ENCODE data around the gene ACTBL2.

The ACTBL2 gene

DNA sequence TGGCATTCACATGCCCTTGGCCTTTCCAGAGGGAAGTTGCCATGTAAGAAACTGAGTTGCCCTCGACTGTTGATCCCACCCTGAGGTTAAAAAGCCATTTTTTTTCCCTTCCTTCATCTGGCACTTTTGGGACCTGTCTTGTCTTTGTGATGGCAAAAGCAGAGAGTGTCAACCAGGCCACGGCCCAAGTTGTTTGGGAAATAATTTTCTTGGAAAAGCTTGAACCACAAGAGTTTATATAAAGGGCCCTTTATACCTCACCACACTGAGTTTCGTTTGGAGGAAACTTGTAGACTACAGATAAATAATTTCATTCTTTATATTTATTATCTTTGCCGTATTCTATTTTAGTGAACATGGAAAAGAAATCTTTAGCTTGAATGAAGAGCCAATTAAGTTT, 34.3 kb downstream of the ACTBL2 start:
- H3K36me3 ChIP-seq (ENCODE audit: control insufficient read depth in 2 of 2, insufficient read depth in 1 of 2, low read length in 2 of 2) = no peaks in the 10 kb centered on the region
- H3K4me3 ChIP-seq (ENCODE audit: low read depth, low read length) = no peak overlapping the region
- POLR2A ChIA-PET = no interaction called here
- no peaks in the 10 kb centered on the region for H3K9me3 ChIP-seq (ENCODE audit: control insufficient read depth, insufficient read depth, low read depth, low read length)
- TF ChIP-seq KLF8 (tag by site-specific recombination; IDR thresholded peaks at IDR 0.05) = no peak
- peaks cover 8% of the 10 kb centered on the region; the same call in 1 of the 2 replicates for H3K4me1 ChIP-seq (ENCODE audit: control insufficient read depth, insufficient read depth, low read length)
- CTCF ChIA-PET = interaction anchor here (0.7 to 1.1 kb wide), 3 partner anchors 20 to 140 kb away, joined by 3 to 4 read pairs (median 3); no protein-coding TSS in a partner anchor
- no peak overlapping the region for H3K27ac ChIP-seq (ENCODE audit: extremely low read depth, low read depth, low read length)

DNA sequence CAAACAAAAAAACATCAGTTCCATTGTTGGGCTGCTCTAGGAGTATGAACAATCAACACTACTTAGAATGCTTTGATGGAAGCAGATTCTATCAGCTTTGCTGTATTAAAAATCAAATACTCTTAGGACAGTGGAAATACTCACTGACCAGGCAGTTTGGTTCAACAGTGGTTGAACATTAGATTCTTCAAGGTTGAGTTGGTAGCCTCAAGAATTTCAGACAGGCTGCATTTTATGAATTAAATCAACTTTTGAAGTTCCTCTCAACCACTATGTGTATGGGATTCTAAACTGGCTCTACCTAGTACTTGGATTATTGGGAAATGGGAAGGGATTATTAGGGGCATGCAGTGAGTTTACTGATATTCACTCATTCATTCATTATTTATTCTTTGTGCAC, 35.0 kb downstream of the ACTBL2 start:
- Histone ChIP-seq H3K4me1 (ENCODE audit: control insufficient read depth, insufficient read depth, low read length) (peaks cover 10% of the 10 kb centered on the region; the same call in 1 of the 2 replicates), H3K36me3 (ENCODE audit: control insufficient read depth in 2 of 2, insufficient read depth in 1 of 2, low read length in 2 of 2) (no peaks in the 10 kb centered on the region), H3K9me3 (ENCODE audit: control insufficient read depth, insufficient read depth, low read depth, low read length) (no peaks in the 10 kb centered on the region), H3K4me3 (ENCODE audit: low read depth, low read length) (no peak overlapping the region), H3K27ac (ENCODE audit: extremely low read depth, low read depth, low read length) (no peak overlapping the region)
- ChIA-PET POLR2A (no interaction called here), CTCF (no interaction called here)
- TF ChIP-seq REPIN1 (tag by site-specific recombination; IDR thresholded peaks at IDR 0.05; ENCODE audit: low read depth) = no peak
- TF ChIP-seq, protein P1, sequence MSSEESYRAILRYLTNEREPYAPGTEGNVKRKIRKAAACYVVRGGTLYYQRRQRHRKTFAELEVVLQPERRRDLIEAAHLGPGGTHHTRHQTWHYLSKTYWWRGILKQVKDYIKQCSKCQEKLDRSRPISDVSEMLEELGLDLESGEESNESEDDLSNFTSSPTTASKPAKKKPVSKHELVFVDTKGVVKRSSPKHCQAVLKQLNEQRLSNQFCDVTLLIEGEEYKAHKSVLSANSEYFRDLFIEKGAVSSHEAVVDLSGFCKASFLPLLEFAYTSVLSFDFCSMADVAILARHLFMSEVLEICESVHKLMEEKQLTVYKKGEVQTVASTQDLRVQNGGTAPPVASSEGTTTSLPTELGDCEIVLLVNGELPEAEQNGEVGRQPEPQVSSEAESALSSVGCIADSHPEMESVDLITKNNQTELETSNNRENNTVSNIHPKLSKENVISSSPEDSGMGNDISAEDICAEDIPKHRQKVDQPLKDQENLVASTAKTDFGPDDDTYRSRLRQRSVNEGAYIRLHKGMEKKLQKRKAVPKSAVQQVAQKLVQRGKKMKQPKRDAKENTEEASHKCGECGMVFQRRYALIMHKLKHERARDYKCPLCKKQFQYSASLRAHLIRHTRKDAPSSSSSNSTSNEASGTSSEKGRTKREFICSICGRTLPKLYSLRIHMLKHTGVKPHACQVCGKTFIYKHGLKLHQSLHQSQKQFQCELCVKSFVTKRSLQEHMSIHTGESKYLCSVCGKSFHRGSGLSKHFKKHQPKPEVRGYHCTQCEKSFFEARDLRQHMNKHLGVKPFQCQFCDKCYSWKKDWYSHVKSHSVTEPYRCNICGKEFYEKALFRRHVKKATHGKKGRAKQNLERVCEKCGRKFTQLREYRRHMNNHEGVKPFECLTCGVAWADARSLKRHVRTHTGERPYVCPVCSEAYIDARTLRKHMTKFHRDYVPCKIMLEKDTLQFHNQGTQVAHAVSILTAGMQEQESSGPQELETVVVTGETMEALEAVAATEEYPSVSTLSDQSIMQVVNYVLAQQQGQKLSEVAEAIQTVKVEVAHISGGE (tag by site-specific recombination; conservative IDR thresholded peaks at IDR 0.05; ENCODE audit: low read depth) = no peak
- TF ChIP-seq ZSCAN16 (tag by site-specific recombination; IDR thresholded peaks at IDR 0.05) = no peak
- TF ChIP-seq ZNF629 (tag by site-specific recombination; IDR thresholded peaks at IDR 0.05) = no peak
- TF ChIP-seq, protein P2, sequence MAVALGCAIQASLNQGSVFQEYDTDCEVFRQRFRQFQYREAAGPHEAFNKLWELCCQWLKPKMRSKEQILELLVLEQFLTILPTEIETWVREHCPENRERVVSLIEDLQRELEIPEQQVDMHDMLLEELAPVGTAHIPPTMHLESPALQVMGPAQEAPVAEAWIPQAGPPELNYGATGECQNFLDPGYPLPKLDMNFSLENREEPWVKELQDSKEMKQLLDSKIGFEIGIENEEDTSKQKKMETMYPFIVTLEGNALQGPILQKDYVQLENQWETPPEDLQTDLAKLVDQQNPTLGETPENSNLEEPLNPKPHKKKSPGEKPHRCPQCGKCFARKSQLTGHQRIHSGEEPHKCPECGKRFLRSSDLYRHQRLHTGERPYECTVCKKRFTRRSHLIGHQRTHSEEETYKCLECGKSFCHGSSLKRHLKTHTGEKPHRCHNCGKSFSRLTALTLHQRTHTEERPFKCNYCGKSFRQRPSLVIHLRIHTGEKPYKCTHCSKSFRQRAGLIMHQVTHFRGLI (tag by site-specific recombination; IDR thresholded peaks at IDR 0.05) = no peak
- TF ChIP-seq EGR2 (tag by site-specific recombination; IDR thresholded peaks at IDR 0.05; ENCODE audit: low read depth) = no peak
- TF ChIP-seq ZNF37A (tag by site-specific recombination; IDR thresholded peaks at IDR 0.05) = no peak
- TF ChIP-seq ZNF548 (tag by site-specific recombination; IDR thresholded peaks at IDR 0.05) = no peak
- TF ChIP-seq, protein P3, sequence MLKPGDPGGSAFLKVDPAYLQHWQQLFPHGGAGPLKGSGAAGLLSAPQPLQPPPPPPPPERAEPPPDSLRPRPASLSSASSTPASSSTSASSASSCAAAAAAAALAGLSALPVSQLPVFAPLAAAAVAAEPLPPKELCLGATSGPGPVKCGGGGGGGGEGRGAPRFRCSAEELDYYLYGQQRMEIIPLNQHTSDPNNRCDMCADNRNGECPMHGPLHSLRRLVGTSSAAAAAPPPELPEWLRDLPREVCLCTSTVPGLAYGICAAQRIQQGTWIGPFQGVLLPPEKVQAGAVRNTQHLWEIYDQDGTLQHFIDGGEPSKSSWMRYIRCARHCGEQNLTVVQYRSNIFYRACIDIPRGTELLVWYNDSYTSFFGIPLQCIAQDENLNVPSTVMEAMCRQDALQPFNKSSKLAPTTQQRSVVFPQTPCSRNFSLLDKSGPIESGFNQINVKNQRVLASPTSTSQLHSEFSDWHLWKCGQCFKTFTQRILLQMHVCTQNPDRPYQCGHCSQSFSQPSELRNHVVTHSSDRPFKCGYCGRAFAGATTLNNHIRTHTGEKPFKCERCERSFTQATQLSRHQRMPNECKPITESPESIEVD (tag by site-specific recombination; IDR thresholded peaks at IDR 0.05) = no peak
- TF ChIP-seq ZNF10 (tag by site-specific recombination; IDR thresholded peaks at IDR 0.05) = no peak
- TF ChIP-seq SALL2 (tag by site-specific recombination; IDR thresholded peaks at IDR 0.05; ENCODE audit: borderline replicate concordance) = no peak
- TF ChIP-seq ZBTB8A (tag by site-specific recombination; IDR thresholded peaks at IDR 0.05) = no peak
- no peak for TF ChIP-seq SCRT1 (tag by site-specific recombination; IDR thresholded peaks at IDR 0.05; ENCODE audit: borderline replicate concordance)
- no peak for TF ChIP-seq OVOL3 (tag by site-specific recombination; IDR thresholded peaks at IDR 0.05)
- TF ChIP-seq ZNF521 (tag by site-specific recombination; IDR thresholded peaks at IDR 0.05) = no peak
- TF ChIP-seq, protein P4, sequence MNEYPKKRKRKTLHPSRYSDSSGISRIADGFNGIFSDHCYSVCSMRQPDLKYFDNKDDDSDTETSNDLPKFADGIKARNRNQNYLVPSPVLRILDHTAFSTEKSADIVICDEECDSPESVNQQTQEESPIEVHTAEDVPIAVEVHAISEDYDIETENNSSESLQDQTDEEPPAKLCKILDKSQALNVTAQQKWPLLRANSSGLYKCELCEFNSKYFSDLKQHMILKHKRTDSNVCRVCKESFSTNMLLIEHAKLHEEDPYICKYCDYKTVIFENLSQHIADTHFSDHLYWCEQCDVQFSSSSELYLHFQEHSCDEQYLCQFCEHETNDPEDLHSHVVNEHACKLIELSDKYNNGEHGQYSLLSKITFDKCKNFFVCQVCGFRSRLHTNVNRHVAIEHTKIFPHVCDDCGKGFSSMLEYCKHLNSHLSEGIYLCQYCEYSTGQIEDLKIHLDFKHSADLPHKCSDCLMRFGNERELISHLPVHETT (tag by site-specific recombination; IDR thresholded peaks at IDR 0.05) = no peak
- TF ChIP-seq KLF8 (tag by site-specific recombination; IDR thresholded peaks at IDR 0.05) = no peak
- no peak for TF ChIP-seq ZNF292 (tag by site-specific recombination; IDR thresholded peaks at IDR 0.05; ENCODE audit: borderline replicate concordance, low read depth)
- no peak for TF ChIP-seq KLF9 (tag by site-specific recombination; IDR thresholded peaks at IDR 0.05; ENCODE audit: low read depth)

Measured in HEK293 (cell line).